Endothelial cell of umbilical vein (primary cell): Measurements from ENCODE around the gene ADAMTS14. TPM values are rescaled to one million over a fixed set of nuclear protein-coding genes. Genes with fewer than 3 reads are reported as not detected.

Source experiments
- BruUV-seq: library from RNA; stranded (reverse); fragments of 400-500 nt; replicated peaks from 2 replicates; lab custom pipeline; 2021; lab: Mats Ljungman, UMichigan
- CTCF ChIA-PET: fragments of 300-600, 350-600 bp; sonication (Branson Sonifier 250); formaldehyde crosslinking; loops from one replicate; lab custom pipeline; 2021; ENCODE audit warnings: antibody characterized with exemption, inconsistent platforms; lab: Charles Lee
- POLR2A ChIA-PET: fragments of 300-600, 350-600 bp; sonication (Branson Sonifier 250); formaldehyde crosslinking; loops from one replicate; lab custom pipeline; 2021; ENCODE audit warnings: antibody characterized with exemption, inconsistent platforms; lab: Charles Lee
- DNase-seq: peaks from one replicate; pipeline ENCODE4 v3.0.0-alpha.2; 2011; ENCODE audit warnings: low read depth, low spot score
- FAIRE-seq: peaks from 2 replicates; lab custom pipeline; 2011; peaks lifted over from hg19 to GRCh38; lab: Jason Lieb, UNC
- H2AFZ ChIP-seq: 2 replicates; pipeline ENCODE4 v1.6.0; 2012; ENCODE audit warnings: low read depth, low read length, control low read depth, inconsistent platforms
- H3K27ac ChIP-seq: 2 replicates; pipeline ENCODE4 v1.5.1; 2011; ENCODE audit warnings: low read depth, mild to moderate bottlenecking, control low read depth, low read length, moderate library complexity; ENCODE audit not compliant: insufficient read depth
- H3K27me3 ChIP-seq, 2 experiments: 2 replicates each; pipeline versions ENCODE4 v1.6.0 to v1.6.1; 2011; ENCODE audit warnings: low read length in 2 of 2, mixed read lengths in 1 of 2; ENCODE audit not compliant: control insufficient read depth in 2 of 2, insufficient read depth in 2 of 2
- H3K36me3 ChIP-seq, 2 experiments: 2 replicates in 1 of 2; 3 replicates in 1 of 2; pipeline ENCODE4 v1.5.1; 2011; ENCODE audit warnings: low read length in 2 of 2, mild to moderate bottlenecking in 1 of 2, moderate library complexity in 1 of 2; ENCODE audit not compliant: control insufficient read depth in 2 of 2, insufficient read depth in 2 of 2; ENCODE audit errors: extremely low read depth in 1 of 2
- H3K4me1 ChIP-seq: 3 replicates; pipeline ENCODE4 v1.5.1; 2011; ENCODE audit warnings: mild to moderate bottlenecking, low read length; ENCODE audit not compliant: control insufficient read depth, insufficient read depth; ENCODE audit errors: extremely low read depth
- H3K4me2 ChIP-seq: 2 replicates; pipeline ENCODE4 v1.6.1; 2011; ENCODE audit warnings: low read length, control low read depth, mixed read lengths; ENCODE audit not compliant: insufficient read depth
- H3K4me3 ChIP-seq, 3 experiments: fragments of 200-600 bp in 1 of 3; sonication (generic), shearing (Covaris generic) in 1 of 3; replicated peaks in 1 of 3; 2 replicates each; pipeline ENCODE4 v1.5.1; 2011 to 2016; ENCODE audit warnings: control low read depth in 3 of 3, low read length in 3 of 3, mild to moderate bottlenecking in 2 of 3, inconsistent platforms in 1 of 3, low read depth in 1 of 3, moderate library complexity in 1 of 3; ENCODE audit not compliant: insufficient read depth in 1 of 3
- H3K79me2 ChIP-seq: 2 replicates; pipeline ENCODE4 v1.6.0; 2012; ENCODE audit warnings: low read length, inconsistent platforms; ENCODE audit not compliant: control insufficient read depth, insufficient read depth
- H3K9ac ChIP-seq: replicated peaks from 2 replicates; pipeline ENCODE3; 2011; ENCODE audit warnings: low read length, control low read depth; ENCODE audit not compliant: insufficient read depth; ENCODE audit errors: extremely low read depth
- H3K9me1 ChIP-seq: replicated peaks from 3 replicates; pipeline ENCODE4 v1.6.0; 2011; ENCODE audit warnings: mild to moderate bottlenecking, low read length; ENCODE audit not compliant: control insufficient read depth, insufficient read depth; ENCODE audit errors: extremely low read depth
- H3K9me3 ChIP-seq: replicated peaks from 2 replicates; pipeline ENCODE4 v1.5.1; 2012; ENCODE audit warnings: low read length, inconsistent platforms; ENCODE audit not compliant: control insufficient read depth, insufficient read depth
- H4K20me1 ChIP-seq: replicated peaks from 2 replicates; pipeline ENCODE3; 2011; ENCODE audit warnings: mild to moderate bottlenecking, low read length; ENCODE audit not compliant: control insufficient read depth, insufficient read depth; ENCODE audit errors: extremely low read depth
- CTCF ChIP-seq, 2 donors: IDR thresholded peaks; 1 replicate in 1 of 2; 2 replicates in 1 of 2; pipeline ENCODE4 v1.5.1; 2011; ENCODE audit warnings: low read length in 2 of 2, mild to moderate bottlenecking in 2 of 2, moderate library complexity in 2 of 2, control low read depth in 1 of 2, inconsistent platforms in 1 of 2, low read depth in 1 of 2; ENCODE audit not compliant: insufficient read depth in 1 of 2; ENCODE audit errors: extremely low read depth in 1 of 2
- EZH2 ChIP-seq: IDR thresholded peaks from 2 replicates; pipeline ENCODE4 v1.6.1; 2012; ENCODE audit warnings: borderline replicate concordance, low read depth, mild to moderate bottlenecking, moderate library complexity, low read length, inconsistent platforms; ENCODE audit not compliant: severe bottlenecking
- FOS ChIP-seq: IDR thresholded peaks from 2 replicates; pipeline ENCODE4 v1.6.1; 2011; ENCODE audit warnings: mild to moderate bottlenecking, low read length, moderate library complexity, borderline replicate concordance; ENCODE audit not compliant: insufficient read depth
- GATA2 ChIP-seq: IDR thresholded peaks from 2 replicates; pipeline ENCODE4 v1.7.0; 2011; ENCODE audit warnings: low read depth, mild to moderate bottlenecking, moderate library complexity, mixed read lengths, low read length; ENCODE audit not compliant: insufficient read length, insufficient read depth
- JUN ChIP-seq: IDR thresholded peaks from 2 replicates; pipeline ENCODE4 v1.6.1; 2011; ENCODE audit warnings: borderline replicate concordance, low read depth; ENCODE audit not compliant: insufficient read length, insufficient read depth
- MAX ChIP-seq: IDR thresholded peaks from 2 replicates; pipeline ENCODE4 v1.6.1; 2011; ENCODE audit not compliant: insufficient read depth, insufficient read length
- MYC ChIP-seq: IDR thresholded peaks from one replicate; pipeline ENCODE4 v1.6.1; 2011; ENCODE audit warnings: mild to moderate bottlenecking, low read depth, low read length
- POLR2A ChIP-seq: IDR thresholded peaks from 2 replicates; pipeline ENCODE4 v1.6.1; 2012; ENCODE audit warnings: low read depth, mild to moderate bottlenecking, control low read depth, low read length
- POLR2AphosphoS5 ChIP-seq: IDR thresholded peaks from 2 replicates; pipeline ENCODE4 v1.6.1; 2012; ENCODE audit warnings: low read depth, mild to moderate bottlenecking, control low read depth, low read length, moderate library complexity; ENCODE audit not compliant: insufficient read depth
- dilution Hi-C: fragments of 300-500 bp; cut with MboI; formaldehyde crosslinking; loops from one replicate; pipeline ENCODE4 v1.15.0; 2019; ENCODE audit warnings: low sequenced_read_pairs; ENCODE audit not compliant: extremely low pct_ligation_motif_present
- intact Hi-C: fragments of 100-400 bp; cut with micrococcal nuclease; formaldehyde crosslinking; loops from one replicate; pipeline ENCODE4 v1.10.0; 2022
- polyA plus RNA-seq, 4 experiments: library from polyadenylated mRNA; depleted of rRNA in 3 of 4; stranded (reverse) in 3 of 4; unstranded in 1 of 4; fragments of >200 nt; gene quantifications; 2 replicates each; pipeline versions ENCODE4 v1.2.1 to v1.2.3, GENCODE V29; 2011 to 2012; ENCODE audit warnings: missing spikeins in 1 of 4
- total RNA-seq: library from RNA; stranded (reverse); gene quantifications from 2 replicates; pipeline ENCODE4 v1.2.3, GENCODE V29; 2021

ADAMTS14 gene
- total and polyA plus RNA-seq, 2 donors (not counting 3 experiments of a cell fraction or from before 2014, with no cell fraction given) = not detected

- CTCF ChIA-PET = interaction anchor here (1.0 to 1.6 kb wide), 2 partner anchors 15 to 16 kb away, joined by 3 read pairs; no protein-coding TSS in a partner anchor
- no peak for FAIRE-seq
- no TSS peak for BruUV-seq
These were observed 101.9 kb downstream of the ADAMTS14 start for GRCh38 chr10:70773965-70774809.

More at GRCh38 chr10:70773965-70774809, 101.9 kb downstream of the ADAMTS14 start:
- H3K36me3 ChIP-seq = no peaks in the 10 kb centered on the region
- H4K20me1 ChIP-seq = no peaks in the 10 kb centered on the region
- no peak overlapping the region for H3K9ac ChIP-seq
- POLR2A ChIA-PET = no interaction called here
- TF ChIP-seq JUN (no peak), POLR2A (no peak), MAX (no peak), GATA2 (no peak), CTCF (IDR thresholded peaks at IDR 0.05; ENCODE audit: extremely low read depth in 1 of 2, insufficient read depth in 1 of 2, low read depth in 1 of 2, low read length in 2 of 2) (no peak), POLR2AphosphoS5 (no peak), EZH2 (no peak), MYC (no peak), FOS (no peak)
- no peaks in the 10 kb centered on the region for H3K9me1 ChIP-seq
- DNase-seq = no peak
- no peaks in the 10 kb centered on the region for H3K9me3 ChIP-seq
- no peak overlapping the region for H3K27ac ChIP-seq
- H3K4me3 ChIP-seq = no peak overlapping the region
- peaks cover 2 to 3% of the 10 kb centered on the region in 2 experiments for H3K27me3 ChIP-seq
- dilution Hi-C loops (no loop called here), intact Hi-C loops (no loop called here)
- no peaks in the 10 kb centered on the region for H3K4me1 ChIP-seq
- H3K79me2 ChIP-seq = no peaks in the 10 kb centered on the region
- H3K4me2 ChIP-seq = no peak overlapping the region
- H2AFZ ChIP-seq = no peak overlapping the region
